SK-N-SH (cell line): ENCODE data around the gene ZNF780A.

Source experiments
- EP300 ChIP-seq, 2 experiments: IDR thresholded peaks; 2 replicates each; pipeline versions ENCODE4 v1.4.0 to v1.6.1; 2012; ENCODE audit warnings: borderline replicate concordance in 1 of 2, low read depth in 1 of 2, low read length in 1 of 2
- EZH2phosphoT487 ChIP-seq: fragments of 200-600 bp; sonication (generic); IDR thresholded peaks from 2 replicates; pipeline ENCODE4 v1.6.1; 2017; ENCODE audit warnings: low read depth, mixed run types, mild to moderate bottlenecking, antibody characterized with exemption, moderate library complexity, borderline replicate concordance
- FOXM1 ChIP-seq: IDR thresholded peaks from 2 replicates; pipeline ENCODE4 v1.4.0; 2012; ENCODE audit warnings: low read depth, mild to moderate bottlenecking
- MXI1 ChIP-seq: IDR thresholded peaks from 2 replicates; pipeline ENCODE4 v1.6.1; 2012; ENCODE audit warnings: mild to moderate bottlenecking, low read depth, low read length, improper control_type of control experiment
- POLR2AphosphoS5 ChIP-seq: IDR thresholded peaks from 2 replicates; pipeline ENCODE4 v1.6.1; 2012; ENCODE audit warnings: low read depth, low read length
- RFX5 ChIP-seq: IDR thresholded peaks from 2 replicates; pipeline ENCODE4 v1.6.1; 2012; ENCODE audit warnings: mild to moderate bottlenecking, improper control_type of control experiment, low read length
- TAF1 ChIP-seq: IDR thresholded peaks from 2 replicates; pipeline ENCODE4 v1.6.1; 2012; ENCODE audit warnings: low read depth, mild to moderate bottlenecking, low read length, moderate library complexity, borderline replicate concordance
- TF ChIP-seq, protein P1 (sequence below): fragments of 200-600 bp; sonication (generic); IDR thresholded peaks from 2 replicates; pipeline ENCODE4 v1.6.1; 2017; ENCODE audit warnings: antibody characterized with exemption, mild to moderate bottlenecking, moderate library complexity
- TF ChIP-seq, protein P2 (sequence below): fragments of 150-350 bp; IDR thresholded peaks from 2 replicates; pipeline ENCODE4 v1.6.1; 2017; ENCODE audit warnings: antibody characterized with exemption, low read length, low read depth, borderline replicate concordance
- TF ChIP-seq, protein P3 (sequence below): IDR thresholded peaks from 2 replicates; pipeline ENCODE4 v1.4.0; 2012; ENCODE audit warnings: low read depth, borderline replicate concordance

DNA sequence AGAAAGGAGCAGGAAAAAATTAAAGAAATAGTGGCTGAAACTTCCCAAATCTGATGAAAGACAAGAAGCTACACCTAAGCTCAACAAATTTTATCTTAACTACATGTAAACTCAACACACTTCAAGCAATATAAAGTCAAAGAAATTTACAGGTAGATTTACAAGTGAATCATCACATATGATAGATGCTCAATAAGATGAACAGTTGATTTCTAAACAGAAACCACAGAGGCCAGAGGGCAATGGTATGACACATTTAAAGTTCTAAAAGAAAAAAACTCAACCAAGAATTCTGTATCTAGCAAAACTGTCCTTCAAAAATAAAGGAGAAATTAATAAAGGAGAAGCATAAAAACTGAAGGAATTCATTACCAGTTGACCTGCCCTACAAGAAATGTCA, 39.3 kb upstream of the ZNF780A start:
- TF ChIP-seq MXI1 (no peak), EP300 (IDR thresholded peaks at IDR 0.05; ENCODE audit: borderline replicate concordance in 1 of 2, low read depth in 1 of 2, low read length in 1 of 2) (no peak), RFX5 (no peak), EZH2phosphoT487 (no peak), TAF1 (no peak), POLR2AphosphoS5 (no peak), FOXM1 (no peak)
- TF ChIP-seq, protein P1, sequence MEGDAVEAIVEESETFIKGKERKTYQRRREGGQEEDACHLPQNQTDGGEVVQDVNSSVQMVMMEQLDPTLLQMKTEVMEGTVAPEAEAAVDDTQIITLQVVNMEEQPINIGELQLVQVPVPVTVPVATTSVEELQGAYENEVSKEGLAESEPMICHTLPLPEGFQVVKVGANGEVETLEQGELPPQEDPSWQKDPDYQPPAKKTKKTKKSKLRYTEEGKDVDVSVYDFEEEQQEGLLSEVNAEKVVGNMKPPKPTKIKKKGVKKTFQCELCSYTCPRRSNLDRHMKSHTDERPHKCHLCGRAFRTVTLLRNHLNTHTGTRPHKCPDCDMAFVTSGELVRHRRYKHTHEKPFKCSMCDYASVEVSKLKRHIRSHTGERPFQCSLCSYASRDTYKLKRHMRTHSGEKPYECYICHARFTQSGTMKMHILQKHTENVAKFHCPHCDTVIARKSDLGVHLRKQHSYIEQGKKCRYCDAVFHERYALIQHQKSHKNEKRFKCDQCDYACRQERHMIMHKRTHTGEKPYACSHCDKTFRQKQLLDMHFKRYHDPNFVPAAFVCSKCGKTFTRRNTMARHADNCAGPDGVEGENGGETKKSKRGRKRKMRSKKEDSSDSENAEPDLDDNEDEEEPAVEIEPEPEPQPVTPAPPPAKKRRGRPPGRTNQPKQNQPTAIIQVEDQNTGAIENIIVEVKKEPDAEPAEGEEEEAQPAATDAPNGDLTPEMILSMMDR: no peak
- TF ChIP-seq, protein P2, sequence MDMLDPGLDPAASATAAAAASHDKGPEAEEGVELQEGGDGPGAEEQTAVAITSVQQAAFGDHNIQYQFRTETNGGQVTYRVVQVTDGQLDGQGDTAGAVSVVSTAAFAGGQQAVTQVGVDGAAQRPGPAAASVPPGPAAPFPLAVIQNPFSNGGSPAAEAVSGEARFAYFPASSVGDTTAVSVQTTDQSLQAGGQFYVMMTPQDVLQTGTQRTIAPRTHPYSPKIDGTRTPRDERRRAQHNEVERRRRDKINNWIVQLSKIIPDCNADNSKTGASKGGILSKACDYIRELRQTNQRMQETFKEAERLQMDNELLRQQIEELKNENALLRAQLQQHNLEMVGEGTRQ: no peak
- TF ChIP-seq, protein P3, sequence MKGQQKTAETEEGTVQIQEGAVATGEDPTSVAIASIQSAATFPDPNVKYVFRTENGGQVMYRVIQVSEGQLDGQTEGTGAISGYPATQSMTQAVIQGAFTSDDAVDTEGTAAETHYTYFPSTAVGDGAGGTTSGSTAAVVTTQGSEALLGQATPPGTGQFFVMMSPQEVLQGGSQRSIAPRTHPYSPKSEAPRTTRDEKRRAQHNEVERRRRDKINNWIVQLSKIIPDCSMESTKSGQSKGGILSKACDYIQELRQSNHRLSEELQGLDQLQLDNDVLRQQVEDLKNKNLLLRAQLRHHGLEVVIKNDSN: no peak
